NCI-H1436 (cell line): ENCODE data around the gene LRRC7.
A peak's percentile ranks its signal among the peaks of the same experiment; 100 is the strongest.

Experiments
- DNase-seq: peaks from one replicate; lab custom pipeline; 2025; lab: John Stamatoyannopoulos, UW

Gene LRRC7

GRCh38 chr1:69776555-69776954, 208.8 kb downstream of the LRRC7 start:
- no peak for DNase-seq

GRCh38 chr1:69777423-69777822, 209.7 kb downstream of the LRRC7 start:
- DNase-seq: no peak

GRCh38 chr1:69777971-69778370, 210.2 kb downstream of the LRRC7 start:
- no peak for DNase-seq

GRCh38 chr1:69787151-69787550, 219.4 kb downstream of the LRRC7 start:
- DNase-seq: no peak

GRCh38 chr1:69791311-69791710, 223.6 kb downstream of the LRRC7 start:
- DNase-seq: no peak

GRCh38 chr1:69794831-69795230, 227.1 kb downstream of the LRRC7 start:
- no peak for DNase-seq

- DNase-seq: no peak
Measured at GRCh38 chr1:69814926-69815325, 247.2 kb downstream of the LRRC7 start.

GRCh38 chr1:69824932-69825331, 257.2 kb downstream of the LRRC7 start:
- DNase-seq: no peak

- DNase-seq: no peak
Measured at GRCh38 chr1:69827732-69828131, 260.0 kb downstream of the LRRC7 start.

GRCh38 chr1:69833536-69833935, 265.8 kb downstream of the LRRC7 start:
- DNase-seq: no peak

GRCh38 chr1:69834336-69834735, 266.6 kb downstream of the LRRC7 start:
- no peak for DNase-seq

- DNase-seq: no peak
Measured at GRCh38 chr1:69835955-69836354, 268.2 kb downstream of the LRRC7 start.

GRCh38 chr1:69836971-69837636, 269.4 kb downstream of the LRRC7 start:
- no peak for DNase-seq

- no peak for DNase-seq
Measured at GRCh38 chr1:69842326-69842725, 274.6 kb downstream of the LRRC7 start.

- no peak for DNase-seq
Measured at GRCh38 chr1:69845655-69846054, 277.9 kb downstream of the LRRC7 start.

- DNase-seq: peak; percentile 51
Measured at GRCh38 chr1:69846267-69846666, 278.5 kb downstream of the LRRC7 start.

- no peak for DNase-seq
Measured at GRCh38 chr1:69847670-69848069, 279.9 kb downstream of the LRRC7 start.

GRCh38 chr1:69852151-69852550, 284.4 kb downstream of the LRRC7 start:
- no peak for DNase-seq

GRCh38 chr1:69852706-69853105, 285.0 kb downstream of the LRRC7 start:
- DNase-seq: no peak

- DNase-seq: no peak
Measured at GRCh38 chr1:69858534-69858933, 290.8 kb downstream of the LRRC7 start.

- DNase-seq: no peak
Measured at GRCh38 chr1:69861641-69862040, 293.9 kb downstream of the LRRC7 start.

GRCh38 chr1:69862906-69863305, 295.2 kb downstream of the LRRC7 start:
- no peak for DNase-seq

- no peak for DNase-seq
Measured at GRCh38 chr1:69863704-69864103, 296.0 kb downstream of the LRRC7 start.

GRCh38 chr1:69871412-69871811, 303.7 kb downstream of the LRRC7 start:
- no peak for DNase-seq
